HG03159 (cell line): ENCODE data around the gene TMEM87B.

ENCODE experiments used
- ATAC-seq: cut with Tn5 transposase; IDR thresholded peaks from one replicate; pipeline ENCODE4 v1.9.1; 2021; ENCODE audit warnings: mild to moderate bottlenecking, moderate library complexity; ENCODE audit not compliant: unreplicated experiment

TMEM87B gene

GRCh38 chr2:112149194-112149593 is 94.1 kb downstream of the TMEM87B start:
- ATAC-seq, result no peak

GRCh38 chr2:112149866-112150435 is 94.9 kb downstream of the TMEM87B start:
- ATAC-seq, result no peak

- ATAC-seq, result no peak
These were observed 95.4 kb downstream of the TMEM87B start for GRCh38 chr2:112150447-112150846.

GRCh38 chr2:112150851-112151250 is 95.8 kb downstream of the TMEM87B start:
- ATAC-seq, result no peak

GRCh38 chr2:112151271-112151670 is 96.2 kb downstream of the TMEM87B start:
- ATAC-seq, result no peak

- no peak for ATAC-seq
These were observed 96.8 kb downstream of the TMEM87B start for GRCh38 chr2:112151701-112152440.

GRCh38 chr2:112152476-112153178 is 97.6 kb downstream of the TMEM87B start:
- no peak for ATAC-seq

- no peak for ATAC-seq
These were observed 98.1 kb downstream of the TMEM87B start for GRCh38 chr2:112153179-112153490.

GRCh38 chr2:112153501-112153900 is 98.4 kb downstream of the TMEM87B start:
- ATAC-seq, result no peak

- ATAC-seq, result no peak
These were observed 99.4 kb downstream of the TMEM87B start for GRCh38 chr2:112154246-112155117.

GRCh38 chr2:112155331-112156151 is 100.5 kb downstream of the TMEM87B start:
- no peak for ATAC-seq

GRCh38 chr2:112156152-112156986 is 101.3 kb downstream of the TMEM87B start:
- no peak for ATAC-seq

- ATAC-seq, result no peak
These were observed 102.4 kb downstream of the TMEM87B start for GRCh38 chr2:112157472-112157871.

GRCh38 chr2:112159454-112159921 is 104.4 kb downstream of the TMEM87B start:
- ATAC-seq, result no peak

- no peak for ATAC-seq
These were observed 105.5 kb downstream of the TMEM87B start for GRCh38 chr2:112160283-112161250.

- no peak for ATAC-seq
These were observed 106.5 kb downstream of the TMEM87B start for GRCh38 chr2:112161431-112162145.

- ATAC-seq, result no peak
These were observed 107.3 kb downstream of the TMEM87B start for GRCh38 chr2:112162341-112162740.

- no peak for ATAC-seq
These were observed 107.9 kb downstream of the TMEM87B start for GRCh38 chr2:112162956-112163355.
